ENCODE data around the gene SAMD9L. TPM values are rescaled to one million over a fixed set of nuclear protein-coding genes. Genes with fewer than 3 reads are reported as not detected.

The SAMD9L gene
- polyA plus RNA-seq, 2 of the 4 experiments (the other 2 are of a cell fraction), result 0.44 to 1.5 TPM

GRCh38 chr7:93165447-93165846 is 17.3 kb upstream of the SAMD9L start:
- no peak overlapping the region for H3K4me3 ChIP-seq

DNA sequence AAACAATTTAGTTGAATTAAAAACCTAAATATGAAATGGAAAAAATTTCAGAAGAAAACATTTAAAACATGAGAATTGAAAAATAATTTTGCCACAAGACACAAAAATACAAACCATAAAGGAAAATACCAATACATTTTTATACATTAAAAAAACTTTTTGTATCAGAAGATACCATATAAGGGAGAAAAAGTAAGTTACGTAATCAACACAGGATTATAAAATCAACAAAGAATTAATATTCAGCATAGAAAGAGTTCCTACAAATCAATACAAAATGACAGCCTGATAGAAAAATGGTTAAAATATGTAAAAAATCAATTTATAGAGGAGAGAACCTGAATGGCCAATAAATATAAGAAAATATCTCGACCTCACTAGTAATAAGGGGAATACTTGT is 16.6 kb upstream of the SAMD9L start:
- ATAC-seq, result no peak
- H3K4me3 ChIP-seq, result no peak overlapping the region
- no peaks in the 10 kb centered on the region for H3K9me3 ChIP-seq
- H3K27ac ChIP-seq, result no peak overlapping the region
- WGBS (ENCODE audit: missing lambda C conversion rate), result 53% methylated on average over 2 of the region's 2 CpGs
- no peak for DNase-seq (ENCODE audit: low read depth in 1 of 2, low spot score in 1 of 2)
- no peak overlapping the region for H3K4me2 ChIP-seq
- TF ChIP-seq JUNB (IDR thresholded peaks at IDR 0.05) (no peak), ESRRA (IDR thresholded peaks at IDR 0.05; ENCODE audit: borderline replicate concordance, low read length) (no peak), EHMT2 (IDR thresholded peaks at IDR 0.05; ENCODE audit: low read depth) (no peak), ZFP36 (IDR thresholded peaks at IDR 0.05; ENCODE audit: borderline replicate concordance, partially characterized antibody) (no peak), BCL3 (IDR thresholded peaks at IDR 0.05) (no peak)
- FAIRE-seq, result no peak
- no peaks in the 10 kb centered on the region for H3K4me1 ChIP-seq
- CTCF ChIA-PET, result no interaction called here
- POLR2A ChIA-PET, result no interaction called here

More at GRCh38 chr7:93165447-93165846, 17.3 kb upstream of the SAMD9L start:
- FAIRE-seq (no peak), ATAC-seq (no peak), DNase-seq (ENCODE audit: low read depth in 1 of 2, low spot score in 1 of 2) (no peak)
- no peak overlapping the region for H3K4me2 ChIP-seq
- H3K4me1 ChIP-seq, result no peaks in the 10 kb centered on the region
- POLR2A ChIA-PET, result no interaction called here
- no peak for TF ChIP-seq MAZ (IDR thresholded peaks at IDR 0.05; ENCODE audit: borderline replicate concordance, low read depth, low read length)
- TF ChIP-seq, protein P1, sequence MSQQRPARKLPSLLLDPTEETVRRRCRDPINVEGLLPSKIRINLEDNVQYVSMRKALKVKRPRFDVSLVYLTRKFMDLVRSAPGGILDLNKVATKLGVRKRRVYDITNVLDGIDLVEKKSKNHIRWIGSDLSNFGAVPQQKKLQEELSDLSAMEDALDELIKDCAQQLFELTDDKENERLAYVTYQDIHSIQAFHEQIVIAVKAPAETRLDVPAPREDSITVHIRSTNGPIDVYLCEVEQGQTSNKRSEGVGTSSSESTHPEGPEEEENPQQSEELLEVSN (IDR thresholded peaks at IDR 0.05; ENCODE audit: borderline replicate concordance, low read depth), result no peak
- peaks cover 3% of the 10 kb centered on the region; the same call in 1 of the 3 replicates for H3K9me3 ChIP-seq
- CTCF ChIA-PET, result no interaction called here
- H3K27ac ChIP-seq, result no peak overlapping the region
- WGBS (ENCODE audit: missing lambda C conversion rate), result 58% methylated on average over 1 of the region's 1 CpG

GRCh38 chr7:93161181-93161762 is 13.1 kb upstream of the SAMD9L start:
- ChIA-PET POLR2A (interaction anchor here (1.1 kb wide), 1 partner anchor 8 kb away, joined by 3 read pairs; no protein-coding TSS in a partner anchor), CTCF (interaction anchor here (1.4 kb wide), 1 partner anchor 10 kb away, joined by 4 read pairs; no protein-coding TSS in a partner anchor)
- H3K27ac ChIP-seq, result no peak overlapping the region
- no peaks in the 10 kb centered on the region for H3K9me3 ChIP-seq
- H3K4me3 ChIP-seq, result no peak overlapping the region
- no peak for FAIRE-seq
- TF ChIP-seq HDAC2 (IDR thresholded peaks at IDR 0.05), result no peak
- TF ChIP-seq, protein P2, sequence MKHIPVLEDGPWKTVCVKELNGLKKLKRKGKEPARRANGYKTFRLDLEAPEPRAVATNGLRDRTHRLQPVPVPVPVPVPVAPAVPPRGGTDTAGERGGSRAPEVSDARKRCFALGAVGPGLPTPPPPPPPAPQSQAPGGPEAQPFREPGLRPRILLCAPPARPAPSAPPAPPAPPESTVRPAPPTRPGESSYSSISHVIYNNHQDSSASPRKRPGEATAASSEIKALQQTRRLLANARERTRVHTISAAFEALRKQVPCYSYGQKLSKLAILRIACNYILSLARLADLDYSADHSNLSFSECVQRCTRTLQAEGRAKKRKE (CRISPR knock-in tag; IDR thresholded peaks at IDR 0.05; ENCODE audit: low read depth), result no peak
- no peak for TF ChIP-seq JUN (IDR thresholded peaks at IDR 0.05)
- TF ChIP-seq SMC3 (IDR thresholded peaks at IDR 0.05), result no peak
- no peak for TF ChIP-seq FOXS1 (CRISPR knock-in tag; IDR thresholded peaks at IDR 0.05)
- TF ChIP-seq PHF8 (IDR thresholded peaks at IDR 0.05; ENCODE audit: borderline replicate concordance, low read depth), result no peak
- TF ChIP-seq EHMT2 (IDR thresholded peaks at IDR 0.05; ENCODE audit: low read depth), result no peak
- H3K4me1 ChIP-seq, result no peaks in the 10 kb centered on the region
- 23% methylated on average over 3 of the region's 3 CpGs for WGBS (ENCODE audit: missing lambda C conversion rate)
- no peak; a peak in 1 of 6 replicates for ATAC-seq
- no peak overlapping the region for H3K4me2 ChIP-seq
- DNase-seq (ENCODE audit: low read depth in 1 of 2, low spot score in 1 of 2), result no peak

GRCh38 chr7:93160410-93160809 is 12.2 kb upstream of the SAMD9L start:
- TF ChIP-seq HES2 (IDR thresholded peaks at IDR 0.05) (no peak), CEBPB (IDR thresholded peaks at IDR 0.05) (no peak), CHD4 (IDR thresholded peaks at IDR 0.05; ENCODE audit: borderline replicate concordance) (no peak), MAFK (IDR thresholded peaks at IDR 0.05; ENCODE audit: partially characterized antibody) (no peak), HOXB5 (CRISPR knock-in tag; IDR thresholded peaks at IDR 0.05) (no peak), CBX8 (IDR thresholded peaks at IDR 0.05) (no peak), NR3C1 (IDR thresholded peaks at IDR 0.05) (no peak), SREBF2 (IDR thresholded peaks at IDR 0.05) (no peak), MYC (IDR thresholded peaks at IDR 0.05; ENCODE audit: borderline replicate concordance, low read length) (no peak), BHLHE40 (IDR thresholded peaks at IDR 0.05; ENCODE audit: low read depth, low read length) (no peak), EP300 (IDR thresholded peaks at IDR 0.05) (no peak), POLR2A (IDR thresholded peaks at IDR 0.05; ENCODE audit: low read length) (no peak), ZNF302 (CRISPR knock-in tag; IDR thresholded peaks at IDR 0.05) (no peak), TP53 (CRISPR knock-in tag; IDR thresholded peaks at IDR 0.05) (no peak)
- TF ChIP-seq, protein P3, sequence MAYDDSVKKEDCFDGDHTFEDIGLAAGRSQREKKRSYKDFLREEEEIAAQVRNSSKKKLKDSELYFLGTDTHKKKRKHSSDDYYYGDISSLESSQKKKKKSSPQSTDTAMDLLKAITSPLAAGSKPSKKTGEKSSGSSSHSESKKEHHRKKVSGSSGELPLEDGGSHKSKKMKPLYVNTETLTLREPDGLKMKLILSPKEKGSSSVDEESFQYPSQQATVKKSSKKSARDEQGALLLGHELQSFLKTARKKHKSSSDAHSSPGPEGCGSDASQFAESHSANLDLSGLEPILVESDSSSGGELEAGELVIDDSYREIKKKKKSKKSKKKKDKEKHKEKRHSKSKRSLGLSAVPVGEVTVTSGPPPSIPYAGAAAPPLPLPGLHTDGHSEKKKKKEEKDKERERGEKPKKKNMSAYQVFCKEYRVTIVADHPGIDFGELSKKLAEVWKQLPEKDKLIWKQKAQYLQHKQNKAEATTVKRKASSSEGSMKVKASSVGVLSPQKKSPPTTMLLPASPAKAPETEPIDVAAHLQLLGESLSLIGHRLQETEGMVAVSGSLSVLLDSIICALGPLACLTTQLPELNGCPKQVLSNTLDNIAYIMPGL (CRISPR knock-in tag; IDR thresholded peaks at IDR 0.05; ENCODE audit: borderline replicate concordance), result no peak
- H3K27ac ChIP-seq, result no peak overlapping the region
- H3K4me3 ChIP-seq, result no peak overlapping the region
- H3K9me3 ChIP-seq, result no peaks in the 10 kb centered on the region
- no peaks in the 10 kb centered on the region for H3K4me1 ChIP-seq
- ATAC-seq, result no peak
- 0% methylated on average over 1 of the region's 1 CpG for WGBS (ENCODE audit: missing lambda C conversion rate)
- ChIA-PET POLR2A (no interaction called here), CTCF (no interaction called here)
- no peak for FAIRE-seq
- DNase-seq (ENCODE audit: low read depth in 1 of 2, low spot score in 1 of 2), result no peak
- H3K4me2 ChIP-seq, result no peak overlapping the region
